ENCODE measurements around the gene ZNF765. TPM values are rescaled to one million over a fixed set of nuclear protein-coding genes. Genes with fewer than 3 reads are reported as not detected.
A peak's percentile ranks its signal among the peaks of the same experiment; 100 is the strongest.

The ZNF765 gene
- total and polyA plus RNA-seq, 9 of the 15 experiments (the other 6 are each of a cell fraction or from before 2014, with no cell fraction given), result 5.4 to 17.5 (median 9.6) TPM

DNA sequence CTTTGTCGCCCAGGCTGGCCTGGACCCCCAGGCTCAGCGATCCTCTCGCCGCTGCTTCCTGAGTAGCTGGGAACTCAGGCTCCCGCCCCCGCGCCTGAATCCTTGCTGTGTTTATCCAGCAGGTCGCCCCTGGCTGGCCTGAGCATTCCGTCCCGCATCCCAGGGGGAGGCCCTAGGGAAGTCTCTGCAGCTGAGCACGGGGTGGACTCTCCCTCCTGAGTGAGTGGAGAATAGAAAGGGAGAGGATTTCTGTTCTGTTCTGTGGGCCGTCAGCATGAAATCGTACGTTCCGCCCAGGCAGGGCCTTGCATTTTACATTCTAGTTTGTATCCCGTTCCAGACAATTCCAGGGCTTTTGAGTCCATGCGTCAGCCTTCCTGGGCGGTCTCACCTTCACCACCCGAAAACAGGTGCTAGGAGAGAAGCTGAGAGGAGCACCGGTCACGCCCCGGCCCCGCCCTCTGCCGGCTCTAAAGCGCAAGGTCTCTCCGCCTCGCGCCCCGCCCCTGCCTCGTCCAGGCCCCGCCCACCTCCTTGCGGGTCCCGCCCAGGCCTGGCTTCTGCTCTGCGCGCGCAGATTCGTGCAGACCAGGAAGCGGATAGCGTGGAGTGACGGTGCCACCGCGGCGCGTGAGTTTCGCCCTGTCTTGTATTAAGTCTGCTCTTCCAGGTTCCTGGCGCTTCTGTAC is 36.6 kb downstream of the ZNF765 start, which contains the start of gene ZNF761 (continued):
- TF ChIP-seq, protein P1, sequence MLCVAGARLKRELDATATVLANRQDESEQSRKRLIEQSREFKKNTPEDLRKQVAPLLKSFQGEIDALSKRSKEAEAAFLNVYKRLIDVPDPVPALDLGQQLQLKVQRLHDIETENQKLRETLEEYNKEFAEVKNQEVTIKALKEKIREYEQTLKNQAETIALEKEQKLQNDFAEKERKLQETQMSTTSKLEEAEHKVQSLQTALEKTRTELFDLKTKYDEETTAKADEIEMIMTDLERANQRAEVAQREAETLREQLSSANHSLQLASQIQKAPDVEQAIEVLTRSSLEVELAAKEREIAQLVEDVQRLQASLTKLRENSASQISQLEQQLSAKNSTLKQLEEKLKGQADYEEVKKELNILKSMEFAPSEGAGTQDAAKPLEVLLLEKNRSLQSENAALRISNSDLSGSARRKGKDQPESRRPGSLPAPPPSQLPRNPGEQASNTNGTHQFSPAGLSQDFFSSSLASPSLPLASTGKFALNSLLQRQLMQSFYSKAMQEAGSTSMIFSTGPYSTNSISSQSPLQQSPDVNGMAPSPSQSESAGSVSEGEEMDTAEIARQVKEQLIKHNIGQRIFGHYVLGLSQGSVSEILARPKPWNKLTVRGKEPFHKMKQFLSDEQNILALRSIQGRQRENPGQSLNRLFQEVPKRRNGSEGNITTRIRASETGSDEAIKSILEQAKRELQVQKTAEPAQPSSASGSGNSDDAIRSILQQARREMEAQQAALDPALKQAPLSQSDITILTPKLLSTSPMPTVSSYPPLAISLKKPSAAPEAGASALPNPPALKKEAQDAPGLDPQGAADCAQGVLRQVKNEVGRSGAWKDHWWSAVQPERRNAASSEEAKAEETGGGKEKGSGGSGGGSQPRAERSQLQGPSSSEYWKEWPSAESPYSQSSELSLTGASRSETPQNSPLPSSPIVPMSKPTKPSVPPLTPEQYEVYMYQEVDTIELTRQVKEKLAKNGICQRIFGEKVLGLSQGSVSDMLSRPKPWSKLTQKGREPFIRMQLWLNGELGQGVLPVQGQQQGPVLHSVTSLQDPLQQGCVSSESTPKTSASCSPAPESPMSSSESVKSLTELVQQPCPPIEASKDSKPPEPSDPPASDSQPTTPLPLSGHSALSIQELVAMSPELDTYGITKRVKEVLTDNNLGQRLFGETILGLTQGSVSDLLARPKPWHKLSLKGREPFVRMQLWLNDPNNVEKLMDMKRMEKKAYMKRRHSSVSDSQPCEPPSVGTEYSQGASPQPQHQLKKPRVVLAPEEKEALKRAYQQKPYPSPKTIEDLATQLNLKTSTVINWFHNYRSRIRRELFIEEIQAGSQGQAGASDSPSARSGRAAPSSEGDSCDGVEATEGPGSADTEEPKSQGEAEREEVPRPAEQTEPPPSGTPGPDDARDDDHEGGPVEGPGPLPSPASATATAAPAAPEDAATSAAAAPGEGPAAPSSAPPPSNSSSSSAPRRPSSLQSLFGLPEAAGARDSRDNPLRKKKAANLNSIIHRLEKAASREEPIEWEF (CRISPR knock-in tag; IDR thresholded peaks at IDR 0.05), result no peak
- TF ChIP-seq CEBPZ (IDR thresholded peaks at IDR 0.05; ENCODE audit: borderline replicate concordance, low read depth, low read length) (no peak), FOXM1 (IDR thresholded peaks at IDR 0.05; ENCODE audit: low read depth) (no peak), FOXM1 (CRISPR knock-in tag; IDR thresholded peaks at IDR 0.05; ENCODE audit: low read depth) (no peak), ZC3H11A (IDR thresholded peaks at IDR 0.05; ENCODE audit: low read depth, low read length) (no peak), ZNF347 (CRISPR knock-in tag; IDR thresholded peaks at IDR 0.05; ENCODE audit: low read depth) (no peak), FOXP1 (CRISPR knock-in tag; IDR thresholded peaks at IDR 0.05) (no peak), KLF13 (tag; IDR thresholded peaks at IDR 0.05; ENCODE audit: borderline replicate concordance, low read depth) (no peak), E2F1 (CRISPR knock-in tag; IDR thresholded peaks at IDR 0.05) (no peak), ZNF384 (IDR thresholded peaks at IDR 0.05; ENCODE audit: low read depth, low read length) (no peak), CC2D1A (IDR thresholded peaks at IDR 0.05) (no peak), HNRNPK (IDR thresholded peaks at IDR 0.05; ENCODE audit: low read depth, low read length, poor library complexity, severe bottlenecking) (no peak), NCOR1 (IDR thresholded peaks at IDR 0.05) (no peak), HDAC1 (IDR thresholded peaks at IDR 0.05) (peak in 1 of 2 experiments; percentile 86; a peak in 2 of 4 replicates), DPF2 (IDR thresholded peaks at IDR 0.05) (no peak), GABPA (tag; conservative IDR thresholded peaks at IDR 0.05; ENCODE audit: low read depth) (no peak), JUN (IDR thresholded peaks at IDR 0.05; ENCODE audit: borderline replicate concordance, low read depth, low read length) (no peak), JUN (CRISPR knock-in tag; IDR thresholded peaks at IDR 0.05; ENCODE audit: borderline replicate concordance) (no peak), ZNF12 (CRISPR knock-in tag; IDR thresholded peaks at IDR 0.05) (peak; percentile 10; the same call in 1 of the 2 replicates)
